ENCODE measurements around the gene FBP2. TPM values are rescaled to one million over a fixed set of nuclear protein-coding genes. Genes with fewer than 3 reads are reported as not detected.
A peak's percentile ranks its signal among the peaks of the same experiment; 100 is the strongest.

The FBP2 gene
- total RNA-seq, 4 donors from 2014 or later: 0.38 TPM; not detected in 3

- TF ChIP-seq CTCF (IDR thresholded peaks at IDR 0.05): no peak
- no peak for TF ChIP-seq POLR2A (IDR thresholded peaks at IDR 0.05)
- 58 to 95% methylated on average over 3 of the region's 3 CpGs for WGBS, 2 donors
- intact Hi-C loops (cut with DNase I): no loop called here
- Histone ChIP-seq H3K36me3 (no peaks in the 10 kb centered on the region), H3K4me3 (no peak overlapping the region), H3K9me3 (no peaks in the 10 kb centered on the region), H3K27ac (no peak overlapping the region), H3K4me1 (no peaks in the 10 kb centered on the region), H3K27me3 (peaks cover 0 to 13% (median 0%) of the 10 kb centered on the region in 4 donors)
- DNase-seq: no peak
Observed at GRCh38 chr9:94611638-94612068, 18.0 kb upstream of the FBP2 start.

- Histone ChIP-seq H3K4me1 (no peaks in the 10 kb centered on the region), H3K9me3 (no peaks in the 10 kb centered on the region), H3K36me3 (no peaks in the 10 kb centered on the region), H3K4me3 (no peak overlapping the region), H3K27me3 (peaks cover 0 to 25% (median 0%) of the 10 kb centered on the region in 4 donors), H3K27ac (no peak overlapping the region)
- DNase-seq: no peak
- TF ChIP-seq POLR2A (IDR thresholded peaks at IDR 0.05) (no peak), CTCF (IDR thresholded peaks at IDR 0.05) (no peak)
- 65 to 76% methylated on average over 4 to 6 of the region's 6 CpGs for WGBS, 2 donors
- intact Hi-C loops (cut with DNase I): no loop called here
Observed at GRCh38 chr9:94610181-94610606, 16.6 kb upstream of the FBP2 start.

- Histone ChIP-seq H3K9me3 (no peaks in the 10 kb centered on the region), H3K4me3 (no peak overlapping the region), H3K27me3 (peaks cover 0 to 24% (median 0%) of the 10 kb centered on the region in 4 donors), H3K4me1 (peaks cover 0 to 7% (median 0%) of the 10 kb centered on the region in 3 donors), H3K27ac (no peak overlapping the region), H3K36me3 (no peaks in the 10 kb centered on the region)
- intact Hi-C loops (cut with DNase I): no loop called here
- 95 to 99% methylated on average over 7 to 8 of the region's 8 CpGs for WGBS, 2 donors
- DNase-seq: no peak
- no peak for TF ChIP-seq POLR2A (IDR thresholded peaks at IDR 0.05)
Observed at GRCh38 chr9:94607423-94607691, 13.7 kb upstream of the FBP2 start.

- no peak overlapping the region for H3K4me3 ChIP-seq
- H3K36me3 ChIP-seq: no peaks in the 10 kb centered on the region
- peaks cover 0 to 7% (median 0%) of the 10 kb centered on the region in 3 donors for H3K4me1 ChIP-seq
- WGBS, 2 donors: 81 to 83% methylated on average over 15 to 23 of the region's 24 CpGs
- no peaks in the 10 kb centered on the region for H3K9me3 ChIP-seq
- TF ChIP-seq CTCF (IDR thresholded peaks at IDR 0.05) (no peak), POLR2A (IDR thresholded peaks at IDR 0.05) (no peak)
- no peak for DNase-seq
- intact Hi-C loops (cut with DNase I): no loop called here
- H3K27ac ChIP-seq: no peak overlapping the region
- peaks cover 0 to 24% (median 0%) of the 10 kb centered on the region in 4 donors for H3K27me3 ChIP-seq
Observed at GRCh38 chr9:94606646-94607422, 13.2 kb upstream of the FBP2 start.

GRCh38 chr9:94603259-94604160, 9.9 kb upstream of the FBP2 start:
- peaks cover 0 to 7% (median 0%) of the 10 kb centered on the region in 3 donors for H3K4me1 ChIP-seq
- WGBS, 2 donors: 56 to 57% methylated on average over 8 to 10 of the region's 21 CpGs
- intact Hi-C loops (cut with DNase I): no loop called here
- TF ChIP-seq CTCF (IDR thresholded peaks at IDR 0.05) (peak; percentile 42 to 71 (median 52)), POLR2A (IDR thresholded peaks at IDR 0.05) (no peak)
- peaks cover 0 to 24% (median 0%) of the 10 kb centered on the region in 4 donors for H3K27me3 ChIP-seq
- no peak for DNase-seq
- no peaks in the 10 kb centered on the region for H3K36me3 ChIP-seq
- no peak overlapping the region for H3K27ac ChIP-seq
- no peaks in the 10 kb centered on the region for H3K9me3 ChIP-seq
- no peak overlapping the region for H3K4me3 ChIP-seq

Data from esophagus squamous epithelium (tissue), 5 donors.